ENCODE data around the gene GREB1L.
A peak's percentile ranks its signal among the peaks of the same experiment; 100 is the strongest.
"Not testable (repeated sequence)": the region's sequence is repeated elsewhere in the genome, so short reads cannot be mapped to it uniquely, and the experiment has no call there.

The GREB1L gene

GRCh38 chr18:21242141-21242779, at the start of gene GREB1L:
Gene GREB1L, plus strand, starts transcription at chr18:21242232. Its CDS starts 141,287 bp downstream, at chr18:21383519.
- DNase-seq: peak; percentile 38

GRCh38 chr18:21192308-21192624, 49.8 kb upstream of the GREB1L start:
- DNase-seq: no peak

GRCh38 chr18:21194871-21195771, 46.9 kb upstream of the GREB1L start:
- no peak for DNase-seq

GRCh38 chr18:21196426-21196825, 45.6 kb upstream of the GREB1L start:
- no peak for DNase-seq

GRCh38 chr18:21203126-21203525, 38.9 kb upstream of the GREB1L start:
- no peak for DNase-seq

- DNase-seq: no peak
Measured at GRCh38 chr18:21203542-21204241, 38.3 kb upstream of the GREB1L start.

- DNase-seq: no peak
Measured at GRCh38 chr18:21205695-21206094, 36.3 kb upstream of the GREB1L start.

- DNase-seq: no peak
Measured at GRCh38 chr18:21210278-21210677, 31.8 kb upstream of the GREB1L start.

GRCh38 chr18:21210784-21211183, 31.2 kb upstream of the GREB1L start:
- DNase-seq: no peak

GRCh38 chr18:21214409-21214808, 27.6 kb upstream of the GREB1L start:
- not testable (repeated sequence) for DNase-seq

- DNase-seq: no peak
Measured at GRCh38 chr18:21215490-21215889, 26.5 kb upstream of the GREB1L start.

GRCh38 chr18:21218862-21219261, 23.2 kb upstream of the GREB1L start:
- DNase-seq: no peak

GRCh38 chr18:21230436-21230835, 11.6 kb upstream of the GREB1L start:
- DNase-seq: no peak

- no peak for DNase-seq
Measured at GRCh38 chr18:21241301-21242048, 557 bp upstream of the GREB1L start.

GRCh38 chr18:21242780-21243401, 859 bp downstream of the GREB1L start:
- no peak for DNase-seq

- no peak for DNase-seq
Measured at GRCh38 chr18:21254576-21254975, 12.5 kb downstream of the GREB1L start.

- DNase-seq: no peak
Measured at GRCh38 chr18:21255211-21255610, 13.2 kb downstream of the GREB1L start.

- no peak for DNase-seq
Measured at GRCh38 chr18:21257386-21257785, 15.4 kb downstream of the GREB1L start.

GRCh38 chr18:21260621-21261020, 18.6 kb downstream of the GREB1L start:
- DNase-seq: no peak

GRCh38 chr18:21261352-21261751, 19.3 kb downstream of the GREB1L start:
- no peak for DNase-seq

- no peak for DNase-seq
Measured at GRCh38 chr18:21262244-21262643, 20.2 kb downstream of the GREB1L start.

- DNase-seq: peak; percentile 22
Measured at GRCh38 chr18:21262979-21263378, 20.9 kb downstream of the GREB1L start.

GRCh38 chr18:21264651-21265050, 22.6 kb downstream of the GREB1L start:
- no peak for DNase-seq
